ACC112 (cell line): ENCODE measurements around the gene KATNA1.
"Not testable (repeated sequence)": the region's sequence is repeated elsewhere in the genome, so short reads cannot be mapped to it uniquely, and the experiment has no call there.

Source experiments
- H2AFZ ChIP-seq: fragments of 200-600 bp; sonication (generic); one replicate; pipeline ENCODE4 v1.6.0; 2017; ENCODE audit warnings: antibody characterized with exemption, low read length; ENCODE audit not compliant: unreplicated experiment
- H3K27ac ChIP-seq: fragments of 200-600 bp; sonication (generic); 2 replicates; pipeline ENCODE4 v1.5.1; 2014; ENCODE audit warnings: low read depth, mild to moderate bottlenecking, antibody characterized with exemption, low read length, moderate library complexity
- H3K27me3 ChIP-seq: fragments of 200-600 bp; sonication (generic); 2 replicates; pipeline ENCODE4 v1.6.1; 2014; ENCODE audit warnings: mild to moderate bottlenecking, antibody characterized with exemption, low read length, moderate library complexity, mixed read lengths; ENCODE audit not compliant: insufficient read depth
- H3K36me3 ChIP-seq: fragments of 200-600 bp; sonication (generic); 2 replicates; pipeline ENCODE4 v1.6.1; 2016; ENCODE audit warnings: mild to moderate bottlenecking, antibody characterized with exemption, low read length, moderate library complexity, mixed read lengths; ENCODE audit not compliant: insufficient read depth
- H3K4me1 ChIP-seq: fragments of 200-600 bp; sonication (generic); one replicate; pipeline ENCODE4 v1.6.1; 2016; ENCODE audit warnings: low read length, mixed read lengths; ENCODE audit not compliant: insufficient read depth, unreplicated experiment, control insufficient read depth
- H3K4me3 ChIP-seq: fragments of 200-600 bp; sonication (generic); 2 replicates; pipeline ENCODE4 v1.5.1; 2014; ENCODE audit warnings: mild to moderate bottlenecking, low read depth, low read length
- H3K79me2 ChIP-seq: fragments of 200-600 bp; sonication (generic); one replicate; pipeline ENCODE4 v1.6.0; 2016; ENCODE audit warnings: low read length; ENCODE audit not compliant: control insufficient read depth, unreplicated experiment, insufficient read depth

Gene KATNA1

GRCh38 chr6:149648148-149649145, at the start of gene KATNA1:
KATNA1 (minus strand) TSS chr6:149648714; CDS start chr6:149638547, 10,167 bp downstream.
- Histone ChIP-seq H3K79me2 (peaks cover 37% of the 10 kb centered on the region), H2AFZ (peak within 1 kb of the TSS; percentile 98), H3K36me3 (no peaks in the 10 kb centered on the region), H3K4me1 (peaks cover 16% of the 10 kb centered on the region), H3K4me3 (peak within 1 kb of the TSS; percentile 87), H3K27me3 (no peaks in the 10 kb centered on the region), H3K27ac (peak within 1 kb of the TSS; percentile 26; the same call in 1 of the 2 replicates)

- Histone ChIP-seq H3K36me3 (peaks cover 9% of the 10 kb centered on the region), H3K4me1 (peaks cover 14% of the 10 kb centered on the region), H2AFZ (no peak overlapping the region), H3K27me3 (no peaks in the 10 kb centered on the region), H3K27ac (no peak overlapping the region), H3K4me3 (no peak overlapping the region), H3K79me2 (peaks cover 36% of the 10 kb centered on the region)
Observed at GRCh38 chr6:149698175-149698574, 49.7 kb upstream of the KATNA1 start.

DNA sequence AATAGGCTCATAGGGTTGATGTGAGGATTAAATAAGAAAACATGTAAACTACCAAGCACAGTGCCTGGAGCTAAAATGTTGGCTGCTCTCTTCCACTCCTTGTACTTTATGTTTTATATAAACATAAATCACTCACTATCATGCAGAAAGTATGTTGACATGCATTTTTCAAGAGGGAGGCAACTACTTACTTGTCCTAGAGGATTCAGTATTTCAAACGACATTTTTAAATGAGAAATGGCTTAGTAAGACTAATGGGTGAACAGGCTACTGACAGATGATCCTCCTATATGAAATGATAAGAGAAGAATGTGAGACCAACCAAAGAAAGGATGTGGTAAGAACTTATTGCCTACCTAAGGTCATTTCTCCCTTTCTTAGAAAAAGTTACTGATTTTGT, 48.4 kb upstream of the KATNA1 start:
- no peaks in the 10 kb centered on the region for H3K27me3 ChIP-seq
- peaks cover 28% of the 10 kb centered on the region for H3K79me2 ChIP-seq
- H3K36me3 ChIP-seq: peaks cover 11% of the 10 kb centered on the region
- H3K27ac ChIP-seq: peak overlapping the region; percentile 16
- H3K4me3 ChIP-seq: no peak overlapping the region
- no peak overlapping the region for H2AFZ ChIP-seq
- H3K4me1 ChIP-seq: peaks cover 11% of the 10 kb centered on the region

DNA sequence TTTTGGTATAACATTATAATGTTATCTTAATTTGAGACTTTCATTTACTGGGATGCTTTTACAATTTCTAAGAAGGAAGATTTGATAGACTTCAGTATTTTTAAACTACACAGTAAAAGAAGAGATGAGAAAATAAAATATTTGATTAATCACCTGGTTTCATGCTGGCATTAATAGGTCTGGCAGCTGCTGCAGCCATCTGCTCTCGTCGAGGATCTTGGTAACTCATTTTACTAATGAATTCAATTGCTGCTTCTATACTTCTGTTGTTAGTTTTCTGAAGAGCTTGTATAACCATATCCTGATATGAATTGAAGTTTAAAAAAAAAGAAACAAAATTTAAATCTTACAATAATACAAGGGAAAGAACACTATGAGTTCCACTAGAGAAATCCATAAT, 46.4 kb upstream of the KATNA1 start:
- Histone ChIP-seq H3K79me2 (peaks cover 20% of the 10 kb centered on the region), H3K27ac (no peak overlapping the region), H3K36me3 (peaks cover 10% of the 10 kb centered on the region)

GRCh38 chr6:149691201-149691600, 42.7 kb upstream of the KATNA1 start:
- H3K27ac ChIP-seq: no peak overlapping the region
- no peak overlapping the region for H2AFZ ChIP-seq
- H3K36me3 ChIP-seq: peaks cover 10% of the 10 kb centered on the region
- H3K4me3 ChIP-seq: no peak overlapping the region
- H3K79me2 ChIP-seq: peaks cover under 1% of the 10 kb centered on the region
- no peaks in the 10 kb centered on the region for H3K27me3 ChIP-seq
- H3K4me1 ChIP-seq: no peaks in the 10 kb centered on the region

More for the DNA sequence above, 46.4 kb upstream of the KATNA1 start:
- no peak overlapping the region for H3K4me3 ChIP-seq
- H3K27me3 ChIP-seq: no peaks in the 10 kb centered on the region
- no peak overlapping the region for H2AFZ ChIP-seq
- H3K4me1 ChIP-seq: peaks cover 7% of the 10 kb centered on the region

DNA sequence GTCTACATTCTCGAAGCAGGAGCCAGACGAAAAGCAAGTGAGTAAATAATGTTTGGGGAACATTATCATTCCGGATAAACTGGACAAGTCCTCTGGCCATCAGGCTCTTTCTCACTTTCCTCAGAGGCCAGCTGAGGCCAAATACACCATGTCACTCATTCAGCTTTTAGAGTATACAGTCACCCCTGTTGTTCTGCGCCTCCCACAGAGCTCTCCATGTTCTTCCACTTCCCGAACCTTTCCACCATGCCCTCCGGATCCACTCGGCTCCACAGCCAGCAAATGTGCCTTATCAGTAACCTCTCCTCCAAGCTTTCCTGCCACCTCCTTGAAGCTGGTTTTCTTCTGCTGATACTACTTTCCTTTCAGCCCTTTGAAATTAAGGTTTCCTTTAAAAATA, 37.7 kb upstream of the KATNA1 start:
- Histone ChIP-seq H3K79me2 (peaks cover 3% of the 10 kb centered on the region), H3K36me3 (peaks cover 16% of the 10 kb centered on the region; the same call in 1 of the 2 replicates)

DNA sequence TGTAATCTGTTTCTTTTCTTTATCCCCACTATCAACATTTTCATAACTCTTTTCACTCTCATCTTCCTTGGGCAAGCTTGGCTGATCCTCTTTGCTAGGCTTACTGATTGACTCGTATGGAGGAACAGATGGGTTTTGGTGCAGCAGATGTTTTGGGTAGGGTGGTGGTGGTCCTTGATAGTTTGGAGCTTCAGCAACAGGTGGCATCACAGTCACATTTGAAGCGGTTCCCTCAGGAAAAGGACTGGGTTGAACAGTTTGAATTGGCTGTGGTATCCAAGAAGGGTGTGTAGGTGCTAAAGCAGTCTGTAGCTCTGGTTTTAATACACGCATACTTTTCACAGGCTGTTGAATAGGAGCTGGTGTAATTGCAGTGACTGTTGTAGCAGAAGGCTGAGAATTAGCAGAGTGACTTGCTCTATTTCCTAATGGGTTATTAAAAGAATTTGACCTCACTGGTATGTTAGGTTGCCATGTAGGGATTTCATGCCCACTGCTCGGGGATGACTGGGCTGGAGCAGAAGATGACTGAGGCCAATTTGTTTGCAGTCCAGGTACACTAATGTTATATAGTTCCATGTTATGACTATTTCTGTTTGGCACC, 34.8 kb upstream of the KATNA1 start:
- no peak overlapping the region for H2AFZ ChIP-seq
- no peaks in the 10 kb centered on the region for H3K27me3 ChIP-seq
- no peaks in the 10 kb centered on the region for H3K4me1 ChIP-seq
- H3K27ac ChIP-seq: no peak overlapping the region
- peaks cover 3% of the 10 kb centered on the region for H3K79me2 ChIP-seq
- H3K36me3 ChIP-seq: peaks cover 25% of the 10 kb centered on the region
- H3K4me3 ChIP-seq: no peak overlapping the region

More for the DNA sequence above, 37.7 kb upstream of the KATNA1 start:
- Histone ChIP-seq H3K4me1 (no peaks in the 10 kb centered on the region), H3K4me3 (no peak overlapping the region), H2AFZ (no peak overlapping the region), H3K27ac (no peak overlapping the region), H3K27me3 (no peaks in the 10 kb centered on the region)

GRCh38 chr6:149681845-149682244, 33.3 kb upstream of the KATNA1 start:
- H3K27me3 ChIP-seq, H3K4me3 ChIP-seq, H2AFZ ChIP-seq, H3K4me1 ChIP-seq, H3K27ac ChIP-seq, H3K79me2 ChIP-seq: not testable (repeated sequence)
- peaks cover 30% of the 10 kb centered on the region for H3K36me3 ChIP-seq

DNA sequence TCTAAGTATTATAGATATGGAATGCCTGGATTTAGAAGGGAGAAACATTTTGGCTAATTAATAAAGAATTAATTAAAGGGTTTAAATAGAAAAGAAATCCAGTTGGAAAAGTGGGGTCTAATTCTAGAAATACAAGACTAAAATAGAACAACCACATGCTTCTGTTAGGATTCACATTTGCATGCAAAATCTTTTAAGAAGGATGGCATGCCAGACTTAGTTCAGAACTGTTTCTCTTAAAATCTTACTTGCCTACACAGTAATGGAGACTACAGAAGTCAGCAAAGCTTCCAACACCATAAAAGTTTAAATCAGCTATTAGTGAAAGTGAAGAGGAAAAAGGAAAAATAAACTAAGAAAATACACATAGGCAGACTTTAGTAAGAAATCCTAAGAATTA, 32.7 kb upstream of the KATNA1 start:
- Histone ChIP-seq H3K4me1 (no peaks in the 10 kb centered on the region), H3K27ac (no peak overlapping the region), H3K27me3 (no peaks in the 10 kb centered on the region), H3K36me3 (peaks cover 36% of the 10 kb centered on the region), H3K79me2 (peaks cover 3% of the 10 kb centered on the region), H3K4me3 (no peak overlapping the region), H2AFZ (no peak overlapping the region)

DNA sequence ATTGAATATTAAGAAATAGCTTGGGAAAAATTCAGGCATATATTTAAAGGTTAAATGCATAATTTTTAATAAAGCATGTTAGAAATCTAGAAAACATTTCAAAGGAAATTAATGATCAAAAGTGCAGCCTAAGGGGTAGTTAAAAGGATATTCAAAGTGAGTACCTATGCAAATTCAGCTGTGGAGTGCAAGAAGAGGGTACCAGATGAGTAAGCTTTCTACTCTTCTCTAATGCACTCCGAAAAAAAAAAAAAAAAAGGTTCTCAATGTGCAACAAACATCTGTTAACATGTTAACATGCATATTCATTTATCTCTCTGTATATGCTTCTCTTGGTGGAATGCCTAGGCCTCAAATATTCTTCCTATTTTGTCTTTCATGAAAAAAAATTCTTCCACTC, 32.0 kb upstream of the KATNA1 start:
- H3K27ac ChIP-seq: no peak overlapping the region
- no peaks in the 10 kb centered on the region for H3K27me3 ChIP-seq
- H2AFZ ChIP-seq: no peak overlapping the region
- no peaks in the 10 kb centered on the region for H3K4me1 ChIP-seq
- H3K79me2 ChIP-seq: no peaks in the 10 kb centered on the region
- peaks cover 39% of the 10 kb centered on the region for H3K36me3 ChIP-seq
- no peak overlapping the region for H3K4me3 ChIP-seq
